Neural crest cell (in vitro differentiated cells): ENCODE results near the gene FBRSL1. TPM values are rescaled to one million over a fixed set of nuclear protein-coding genes. Genes with fewer than 3 reads are reported as not detected.

Source experiments
- DNase-seq: peaks from one replicate; pipeline ENCODE4 v3.0.0; 2021; ENCODE audit warnings: low read depth, mixed read lengths, low spot score
- H3K27ac Mint-ChIP-seq: one replicate; pipeline ENCODE4 v1.8.0; 2021; ENCODE audit warnings: mild to moderate bottlenecking, mixed read lengths; ENCODE audit not compliant: unreplicated experiment
- H3K27me3 Mint-ChIP-seq: 2 replicates; pipeline ENCODE4 v1.8.0; 2021; ENCODE audit warnings: low read depth, mild to moderate bottlenecking, mixed read lengths
- H3K36me3 Mint-ChIP-seq: 2 replicates; pipeline ENCODE4 v1.8.0; 2021; ENCODE audit warnings: low read depth, mild to moderate bottlenecking, mixed read lengths
- H3K4me1 Mint-ChIP-seq: 2 replicates; pipeline ENCODE4 v1.8.0; 2021; ENCODE audit warnings: mixed read lengths
- H3K4me3 Mint-ChIP-seq: one replicate; pipeline ENCODE4 v1.8.0; 2021; ENCODE audit warnings: mild to moderate bottlenecking, mixed read lengths
- H3K9me3 Mint-ChIP-seq: 2 replicates; pipeline ENCODE4 v1.8.0; 2021; ENCODE audit warnings: mixed read lengths
- total RNA-seq: library from RNA; stranded (reverse); gene quantifications from 2 replicates; pipeline ENCODE4 v1.2.1, GENCODE V29; 2021
- TF ChIP-seq, protein P1 (sequence below): fragments of 200-600 bp; sonication (generic); conservative IDR thresholded peaks from 2 replicates; pipeline ENCODE4 v1.5.0; 2021; ENCODE audit warnings: antibody characterized with exemption, mild to moderate bottlenecking

The FBRSL1 gene
- total RNA-seq, 1 donor from 2014 or later: 118 TPM

DNA sequence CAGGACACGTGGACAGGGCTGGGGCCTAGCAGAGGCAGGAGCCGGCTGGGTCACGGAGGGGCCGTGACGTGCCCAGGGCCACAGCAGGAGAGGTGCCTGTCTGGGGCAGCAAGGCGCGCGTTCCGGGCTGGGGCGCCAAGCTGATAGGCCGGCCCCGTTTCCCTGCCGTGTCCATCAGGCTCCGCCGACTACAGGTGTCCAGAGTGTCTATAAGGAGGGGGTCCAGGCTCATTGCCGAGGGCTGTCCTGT lies 18.5 kb downstream of the FBRSL1 start:
- DNase-seq: no peak
- no peaks in the 10 kb centered on the region for H3K36me3 Mint-ChIP-seq
- H3K4me1 Mint-ChIP-seq: peaks cover 21% of the 10 kb centered on the region
- no peaks in the 10 kb centered on the region for H3K9me3 Mint-ChIP-seq
- no peaks in the 10 kb centered on the region for H3K27me3 Mint-ChIP-seq
- H3K4me3 Mint-ChIP-seq: no peak overlapping the region
- TF ChIP-seq, protein P1, sequence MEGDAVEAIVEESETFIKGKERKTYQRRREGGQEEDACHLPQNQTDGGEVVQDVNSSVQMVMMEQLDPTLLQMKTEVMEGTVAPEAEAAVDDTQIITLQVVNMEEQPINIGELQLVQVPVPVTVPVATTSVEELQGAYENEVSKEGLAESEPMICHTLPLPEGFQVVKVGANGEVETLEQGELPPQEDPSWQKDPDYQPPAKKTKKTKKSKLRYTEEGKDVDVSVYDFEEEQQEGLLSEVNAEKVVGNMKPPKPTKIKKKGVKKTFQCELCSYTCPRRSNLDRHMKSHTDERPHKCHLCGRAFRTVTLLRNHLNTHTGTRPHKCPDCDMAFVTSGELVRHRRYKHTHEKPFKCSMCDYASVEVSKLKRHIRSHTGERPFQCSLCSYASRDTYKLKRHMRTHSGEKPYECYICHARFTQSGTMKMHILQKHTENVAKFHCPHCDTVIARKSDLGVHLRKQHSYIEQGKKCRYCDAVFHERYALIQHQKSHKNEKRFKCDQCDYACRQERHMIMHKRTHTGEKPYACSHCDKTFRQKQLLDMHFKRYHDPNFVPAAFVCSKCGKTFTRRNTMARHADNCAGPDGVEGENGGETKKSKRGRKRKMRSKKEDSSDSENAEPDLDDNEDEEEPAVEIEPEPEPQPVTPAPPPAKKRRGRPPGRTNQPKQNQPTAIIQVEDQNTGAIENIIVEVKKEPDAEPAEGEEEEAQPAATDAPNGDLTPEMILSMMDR: no peak
- no peak overlapping the region for H3K27ac Mint-ChIP-seq

GRCh38 chr12:132508860-132509732 lies 19.1 kb downstream of the FBRSL1 start:
- no peak for DNase-seq
- H3K36me3 Mint-ChIP-seq: no peaks in the 10 kb centered on the region
- H3K27ac Mint-ChIP-seq: no peak overlapping the region
- peaks cover 21% of the 10 kb centered on the region for H3K4me1 Mint-ChIP-seq
- TF ChIP-seq, protein P1: no peak
- H3K27me3 Mint-ChIP-seq: no peaks in the 10 kb centered on the region
- H3K4me3 Mint-ChIP-seq: no peak overlapping the region
- no peaks in the 10 kb centered on the region for H3K9me3 Mint-ChIP-seq

GRCh38 chr12:132510111-132510724 lies 20.3 kb downstream of the FBRSL1 start:
- H3K27ac Mint-ChIP-seq: no peak overlapping the region
- peaks cover 3% of the 10 kb centered on the region for H3K36me3 Mint-ChIP-seq
- peaks cover 23% of the 10 kb centered on the region for H3K4me1 Mint-ChIP-seq
- H3K27me3 Mint-ChIP-seq: no peaks in the 10 kb centered on the region
- DNase-seq: no peak
- H3K4me3 Mint-ChIP-seq: no peak overlapping the region
- TF ChIP-seq, protein P1: no peak
- H3K9me3 Mint-ChIP-seq: no peaks in the 10 kb centered on the region

DNA sequence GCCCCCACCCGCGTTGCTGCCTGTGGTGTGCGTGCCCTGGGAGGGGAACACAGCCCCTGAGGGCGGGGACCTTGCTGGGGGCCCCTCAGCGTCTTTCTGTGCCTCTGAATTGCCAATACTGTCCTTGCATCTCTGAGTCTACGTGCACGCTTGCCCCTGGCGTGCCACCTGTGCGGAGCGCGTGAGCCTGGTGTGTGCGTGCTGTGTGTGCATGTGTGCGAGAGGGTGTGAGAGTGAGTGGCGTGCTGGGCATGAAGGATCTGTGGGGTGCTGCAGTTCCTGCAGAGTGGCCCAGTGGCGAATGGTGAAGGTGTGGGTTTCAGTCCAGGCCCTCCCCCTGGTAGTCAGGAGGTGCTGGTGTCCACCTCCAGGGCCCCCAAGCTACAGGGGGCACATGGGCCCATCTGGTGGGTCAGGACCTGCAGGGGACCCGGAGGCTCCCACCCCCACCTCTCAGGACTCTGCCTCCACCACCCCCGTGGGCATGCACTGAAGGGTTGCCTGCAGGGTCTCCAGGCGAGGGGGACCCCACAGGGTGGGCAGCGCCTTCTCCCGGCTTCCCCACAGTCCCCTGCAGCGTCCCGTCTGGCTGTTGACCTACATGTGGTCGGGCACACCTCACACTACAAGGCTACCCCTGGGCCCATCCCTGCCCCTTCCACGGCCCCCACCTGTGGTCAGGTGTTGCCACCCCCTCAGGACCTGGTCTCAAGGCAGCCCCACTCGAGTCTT lies 21.0 kb downstream of the FBRSL1 start:
- no peak for DNase-seq
- H3K4me3 Mint-ChIP-seq: no peak overlapping the region
- H3K27me3 Mint-ChIP-seq: no peaks in the 10 kb centered on the region
- peaks cover 5% of the 10 kb centered on the region for H3K36me3 Mint-ChIP-seq
- H3K4me1 Mint-ChIP-seq: peaks cover 18% of the 10 kb centered on the region
- TF ChIP-seq, protein P1: no peak
- no peak overlapping the region for H3K27ac Mint-ChIP-seq
- no peaks in the 10 kb centered on the region for H3K9me3 Mint-ChIP-seq

DNA sequence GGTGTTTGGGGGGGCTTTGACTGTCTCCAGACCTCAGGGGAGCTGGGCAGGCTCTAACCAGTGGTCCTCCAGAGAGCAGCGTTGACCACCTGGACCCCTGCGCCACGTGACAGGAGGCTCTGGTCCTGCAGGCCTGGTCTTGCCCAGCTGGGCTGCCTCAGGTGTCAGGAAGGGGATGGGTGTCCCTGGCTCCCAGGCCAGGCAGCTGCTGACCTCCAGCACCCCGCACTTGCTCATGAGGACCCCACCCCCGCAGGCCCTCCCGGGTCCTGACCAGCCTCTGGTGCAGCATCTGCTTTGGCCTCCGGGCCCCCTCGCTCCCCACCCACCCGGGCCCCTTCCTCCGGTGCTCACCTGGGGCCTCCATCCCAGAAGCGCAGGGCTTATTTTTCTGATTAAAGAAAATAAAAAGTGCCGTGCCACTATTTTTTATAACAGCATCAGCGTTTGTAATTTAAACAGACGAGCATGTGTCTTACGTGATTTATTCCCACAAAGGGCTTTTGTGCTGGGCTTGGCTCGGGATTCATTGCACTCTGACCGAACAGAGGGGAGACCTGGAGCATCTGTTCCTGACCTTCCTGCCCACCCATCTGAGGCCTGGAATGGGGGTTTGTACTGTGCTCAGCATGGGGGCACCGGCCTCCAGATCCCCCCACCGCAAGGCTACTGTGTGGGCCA lies 21.7 kb downstream of the FBRSL1 start:
- H3K4me1 Mint-ChIP-seq: peaks cover 11% of the 10 kb centered on the region
- no peaks in the 10 kb centered on the region for H3K27me3 Mint-ChIP-seq
- H3K4me3 Mint-ChIP-seq: peak overlapping the region; percentile 38
- no peaks in the 10 kb centered on the region for H3K9me3 Mint-ChIP-seq
- no peak for DNase-seq
- peaks cover 7% of the 10 kb centered on the region for H3K36me3 Mint-ChIP-seq
- TF ChIP-seq, protein P1: no peak
- no peak overlapping the region for H3K27ac Mint-ChIP-seq
